Urothelium cell line (cell line): ENCODE results near the gene SDR9C7.
A peak's percentile ranks its signal among the peaks of the same experiment; 100 is the strongest.
"Not testable (repeated sequence)": the region's sequence is repeated elsewhere in the genome, so short reads cannot be mapped to it uniquely, and the experiment has no call there.

Source experiments
- DNase-seq: peaks from one replicate; pipeline ENCODE4 v3.0.0; 2011; ENCODE audit warnings: low spot score, mixed read lengths
- FAIRE-seq: peaks from 2 replicates; lab custom pipeline; 2011; peaks lifted over from hg19 to GRCh38; lab: Jason Lieb, UNC

The SDR9C7 gene

DNA sequence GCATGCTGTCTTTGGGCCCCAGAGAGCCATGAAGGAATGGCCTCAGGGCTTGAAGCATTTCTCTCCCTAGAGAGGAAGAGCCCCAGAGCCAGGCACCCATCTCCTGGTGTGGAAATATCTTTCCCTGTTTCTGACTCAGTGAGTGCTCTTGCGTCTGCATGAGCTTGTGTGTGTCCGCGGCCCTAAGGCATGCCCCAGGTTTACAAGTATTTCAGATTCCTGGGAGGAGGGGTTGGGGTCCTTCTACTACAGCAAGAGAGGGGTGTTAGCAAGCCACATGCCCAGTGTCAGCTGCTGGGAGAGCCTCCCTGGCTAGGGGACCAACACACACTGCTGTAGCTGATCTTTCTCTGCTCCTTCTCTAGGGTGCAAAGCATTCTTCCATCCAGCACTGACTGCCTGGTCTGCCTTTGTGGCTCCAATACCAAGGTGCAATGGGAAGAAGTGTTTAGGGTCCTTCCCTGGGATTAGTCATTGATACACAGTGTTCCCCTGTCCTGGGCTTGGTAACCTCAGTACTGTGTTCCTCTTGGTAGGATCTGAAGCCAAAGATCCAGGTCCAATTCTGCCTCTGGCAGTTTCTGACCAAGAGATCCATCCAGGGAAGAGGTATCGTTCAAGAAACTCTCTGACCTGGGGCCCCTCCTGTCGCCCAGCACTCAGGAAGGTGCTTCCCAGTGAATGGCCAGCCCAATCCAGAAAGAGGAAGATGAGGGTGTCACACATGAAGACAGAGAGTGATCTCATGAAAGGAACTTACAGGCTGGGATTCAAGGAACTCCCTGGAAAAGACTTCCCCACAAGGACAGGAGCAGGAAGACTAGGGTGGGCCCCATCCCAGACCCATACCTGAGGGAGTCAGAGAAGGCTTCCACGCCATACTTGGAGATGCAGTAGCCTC, 20.1 kb upstream of the SDR9C7 start:
- no peak for FAIRE-seq
- peak; percentile 1 for DNase-seq

DNA sequence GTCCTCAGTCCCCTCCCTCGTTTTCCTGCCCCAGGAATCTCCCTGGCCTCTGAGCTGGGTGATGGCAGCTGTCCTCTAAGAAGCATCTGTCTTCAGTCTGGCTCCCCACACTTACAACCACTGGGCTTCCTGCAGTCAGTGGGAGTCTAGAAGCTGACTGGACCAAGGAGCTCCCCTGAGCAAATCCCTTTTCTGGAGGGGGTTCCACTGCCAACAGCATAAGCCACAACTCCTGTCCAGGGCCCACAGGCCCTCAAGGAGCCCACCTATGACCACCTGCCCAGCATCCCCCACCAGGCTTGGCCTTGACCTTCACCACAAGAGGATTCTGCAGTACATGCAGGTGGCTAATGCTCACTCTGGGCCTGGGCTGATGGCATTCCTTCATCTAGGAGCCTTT, 19.1 kb upstream of the SDR9C7 start:
- FAIRE-seq (no peak), DNase-seq (no peak)

DNA sequence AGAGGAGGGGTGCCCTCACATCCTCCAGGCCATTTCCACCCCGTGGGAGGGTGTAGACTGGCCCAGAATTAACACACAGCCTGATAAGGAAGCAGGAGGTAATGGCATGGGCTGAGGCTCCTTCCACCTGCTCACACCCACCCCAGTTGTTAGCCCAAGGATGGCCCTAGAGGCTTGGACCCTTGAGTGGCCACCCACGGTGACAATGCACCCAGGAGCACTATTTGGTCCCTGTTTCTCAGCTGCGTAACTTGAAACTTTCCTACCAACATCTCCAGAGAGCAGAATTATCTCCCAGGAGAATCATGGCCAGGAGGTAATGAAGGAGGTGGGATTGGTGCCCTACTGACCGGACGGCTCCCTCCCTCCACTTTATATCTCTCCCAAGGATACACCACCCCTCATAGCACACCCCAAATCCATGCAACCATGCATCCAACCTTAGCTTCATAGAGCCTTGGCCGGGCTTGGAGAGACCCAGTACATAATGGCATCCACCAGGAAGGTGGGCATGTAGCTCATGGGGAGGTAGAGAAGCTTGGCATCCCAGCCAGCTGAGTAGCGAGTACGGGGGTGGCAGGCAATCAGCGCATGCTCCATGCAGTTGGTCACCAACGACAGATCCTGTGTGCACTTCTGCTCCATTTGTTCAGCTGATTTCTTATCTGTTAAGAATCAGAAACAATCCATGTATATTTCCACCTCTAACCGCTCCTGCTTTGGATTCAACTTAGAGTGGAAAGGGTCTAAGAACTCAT, 17.6 kb upstream of the SDR9C7 start:
- no peak for DNase-seq
- FAIRE-seq, result no peak

DNA sequence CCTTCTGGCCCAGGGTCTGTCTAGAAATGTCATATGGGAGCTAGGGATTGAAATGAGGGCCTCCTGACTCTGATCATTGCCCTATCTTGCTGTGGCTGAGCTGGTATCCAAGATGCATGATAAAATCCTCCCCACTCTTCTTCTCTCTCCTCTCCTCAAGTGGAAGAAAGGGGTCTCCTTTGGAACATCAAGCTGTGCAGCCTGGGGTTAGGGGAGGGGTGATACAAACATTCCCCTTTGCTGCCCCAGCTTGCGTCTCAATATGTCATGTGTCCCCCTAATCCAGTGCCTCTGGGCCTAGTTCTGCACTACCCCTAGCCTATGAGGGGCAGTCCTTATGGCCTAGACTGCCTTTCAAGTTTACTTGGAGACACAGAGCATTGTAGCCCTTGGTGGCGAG, 14.7 kb upstream of the SDR9C7 start:
- no peak for DNase-seq
- FAIRE-seq, result no peak

DNA sequence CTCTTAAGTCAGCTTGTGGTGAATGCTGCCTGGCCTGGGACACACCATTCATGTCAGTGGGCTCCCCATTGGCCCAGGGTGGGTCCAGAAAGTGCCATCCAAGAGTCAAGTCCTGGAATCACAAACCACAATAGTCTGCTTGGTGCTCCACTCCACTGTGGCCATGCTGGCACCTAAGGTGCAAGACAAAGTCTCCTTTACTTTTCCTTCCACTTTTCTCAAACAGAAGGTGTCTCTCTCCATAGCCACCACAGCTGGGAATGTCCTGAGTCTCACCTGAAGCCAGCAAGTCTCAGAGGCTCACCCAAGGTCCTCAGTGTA, 14.2 kb upstream of the SDR9C7 start:
- FAIRE-seq (no peak), DNase-seq (no peak)

DNA sequence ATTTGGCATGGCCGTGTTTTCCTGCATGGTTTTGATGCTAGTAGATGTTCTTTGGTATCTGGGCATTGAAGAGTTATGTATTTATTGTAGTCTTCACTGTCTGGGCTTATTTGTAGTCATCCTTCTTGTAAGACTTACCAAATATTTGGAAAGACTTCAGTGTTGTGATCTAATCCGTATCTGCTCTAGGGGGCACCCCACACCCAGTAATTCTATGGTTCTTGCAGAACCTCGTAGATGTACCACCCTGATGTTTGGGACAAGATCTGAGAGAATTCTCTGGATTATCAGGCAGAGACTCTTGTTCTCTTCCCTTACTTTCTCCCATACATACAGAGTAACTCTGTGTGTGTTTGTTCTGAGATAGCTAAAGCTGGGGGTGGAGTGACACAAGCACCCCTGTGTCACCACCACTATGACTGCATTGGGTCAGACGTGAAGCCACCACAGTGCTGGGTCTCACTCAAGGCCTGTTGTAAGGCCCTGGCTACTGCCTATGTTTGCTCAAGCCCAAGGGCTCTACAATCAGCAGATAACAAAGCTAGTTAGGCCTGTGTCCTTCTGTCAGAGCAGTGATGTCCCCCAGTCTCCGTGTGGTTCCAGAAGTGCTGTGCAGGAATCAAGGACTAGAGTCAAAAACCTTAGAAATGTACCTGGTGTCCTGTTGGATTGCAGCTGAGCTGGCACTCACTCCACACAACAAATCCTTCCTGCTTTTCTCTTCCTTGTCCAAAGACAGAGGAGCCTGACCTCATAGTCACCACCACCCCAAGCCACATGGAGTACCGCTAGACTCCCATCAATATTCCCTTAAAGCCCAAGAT, 13.6 kb upstream of the SDR9C7 start:
- FAIRE-seq (no peak), DNase-seq (no peak)

DNA sequence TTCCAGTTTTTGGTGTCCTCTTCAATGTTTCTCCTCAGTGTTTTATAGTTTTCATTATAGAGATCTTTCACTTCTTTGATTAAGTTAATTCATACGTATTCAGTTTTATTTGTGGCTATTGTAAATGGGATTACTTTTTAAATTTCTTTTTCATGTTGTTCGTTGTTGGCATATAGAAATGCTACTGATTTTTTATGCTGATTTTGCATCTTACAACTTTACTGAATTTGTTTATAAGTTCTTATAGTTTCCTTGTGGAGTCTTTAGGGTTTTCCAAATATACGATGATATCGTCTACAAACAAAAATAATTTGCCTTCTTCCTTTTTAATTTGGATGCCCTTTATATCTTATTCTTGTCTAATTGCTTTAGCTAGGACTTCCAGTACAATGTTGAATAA, 9.7 kb upstream of the SDR9C7 start:
- FAIRE-seq, result no peak
- DNase-seq, result no peak

DNA sequence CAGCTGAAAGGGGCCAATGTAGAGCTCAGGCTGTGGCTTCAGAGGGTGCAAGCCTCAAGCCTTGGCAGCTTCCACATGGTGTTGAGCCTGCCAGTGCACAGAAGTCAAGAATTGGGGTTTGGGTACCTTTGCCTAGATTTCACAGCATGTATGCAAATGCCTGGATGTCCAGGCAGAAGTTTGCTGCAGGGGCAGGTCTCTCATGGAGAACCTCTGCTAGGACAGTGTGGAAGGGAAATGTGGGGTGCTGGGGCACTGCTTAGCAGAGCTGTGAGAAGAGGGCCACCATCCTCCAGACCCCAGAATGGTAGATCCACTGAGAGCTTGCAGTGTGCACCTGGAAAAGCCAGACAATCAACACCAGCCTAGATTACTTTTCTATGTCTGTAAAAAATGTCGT, 9.2 kb upstream of the SDR9C7 start:
- FAIRE-seq, DNase-seq: not testable (repeated sequence)

DNA sequence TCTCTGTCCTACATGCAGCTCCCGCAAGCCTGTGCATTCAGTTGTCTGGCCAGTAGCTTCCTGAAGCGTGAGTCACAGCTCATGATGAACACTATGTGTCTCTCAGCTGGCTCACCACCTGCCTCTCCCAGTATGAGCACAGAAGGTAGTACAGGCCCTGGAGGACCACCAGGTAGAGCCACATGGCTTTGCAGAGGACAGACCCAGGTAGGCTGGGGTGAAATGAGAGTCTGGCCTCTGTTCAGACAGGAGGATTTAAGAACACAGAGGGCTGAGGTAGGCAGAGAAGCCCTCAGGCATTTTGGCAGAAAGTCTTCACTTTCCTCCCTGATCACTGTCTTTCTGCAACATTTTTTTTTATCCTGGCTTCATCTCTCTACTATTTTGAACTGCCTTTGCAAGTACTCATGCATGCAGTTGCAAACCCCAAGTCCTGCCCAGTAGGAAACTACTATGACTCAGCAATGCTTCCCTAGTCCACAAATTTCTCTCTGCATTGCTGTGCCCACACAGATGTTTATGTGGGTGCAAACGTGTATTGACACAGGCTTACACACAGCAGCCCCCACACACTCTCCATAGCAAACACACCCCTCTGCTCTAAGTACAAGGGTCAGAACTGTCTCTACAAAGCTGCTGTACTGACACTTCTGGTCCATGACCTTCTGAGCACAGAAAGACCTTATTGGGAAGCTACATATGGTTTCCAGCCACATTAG, 7.2 kb upstream of the SDR9C7 start:
- no peak for DNase-seq
- no peak for FAIRE-seq

DNA sequence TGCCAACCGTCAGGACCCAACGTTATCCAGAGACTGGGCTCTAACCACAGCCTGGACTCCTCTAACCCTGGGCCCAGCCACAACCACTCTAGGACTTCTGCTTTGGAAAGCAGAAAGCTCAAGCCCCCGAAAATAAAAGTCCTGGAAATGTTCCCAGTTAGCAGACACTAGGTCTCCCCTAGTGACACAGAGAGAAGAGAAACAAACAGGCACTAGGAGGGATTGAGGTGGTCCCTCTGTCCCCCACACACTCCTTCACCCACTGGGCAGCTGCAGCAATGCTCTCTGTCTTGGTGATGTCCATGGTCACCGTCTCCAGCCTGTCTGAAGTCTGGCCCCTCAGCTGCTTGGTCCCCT, 6.7 kb upstream of the SDR9C7 start:
- FAIRE-seq, DNase-seq: not testable (repeated sequence)

DNA sequence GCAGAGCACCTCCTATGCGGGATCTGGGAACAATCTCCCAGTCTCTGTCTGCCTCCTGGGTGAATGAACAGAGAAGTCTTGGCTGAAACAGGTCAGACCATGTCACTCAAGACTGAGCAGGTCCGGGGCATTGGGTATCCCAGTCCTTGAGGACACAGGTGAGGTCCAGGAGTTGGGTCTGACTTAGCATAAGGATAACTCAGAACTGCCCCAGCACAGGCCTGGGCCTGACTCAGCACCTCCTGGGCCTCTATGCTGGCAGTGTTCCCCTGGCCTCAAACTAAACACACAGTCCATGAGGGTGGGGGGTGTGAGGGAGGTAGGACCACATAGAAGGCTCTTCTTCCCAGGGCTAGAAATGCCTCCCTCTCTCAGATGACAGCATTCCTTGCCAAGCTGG, 1.5 kb upstream of the SDR9C7 start:
- DNase-seq, result no peak
- no peak for FAIRE-seq

DNA sequence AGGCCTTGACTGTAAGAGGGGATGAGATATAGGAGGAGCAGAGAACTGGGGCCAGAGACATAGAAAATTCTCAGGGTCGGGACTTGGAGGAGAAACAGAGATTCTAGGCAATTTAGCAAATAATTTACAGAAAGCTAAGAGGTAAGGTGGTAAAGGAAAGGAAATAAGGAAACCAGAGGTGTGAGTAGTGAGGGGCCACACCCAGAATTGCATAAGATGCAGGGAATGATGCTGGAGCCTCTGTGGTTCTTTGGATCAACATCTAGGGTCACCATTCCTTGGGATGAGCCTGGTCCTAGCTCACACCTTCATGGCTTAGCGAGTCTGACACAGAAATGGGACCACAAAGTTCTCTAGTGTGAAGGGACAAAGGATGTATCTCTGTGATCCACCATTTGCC, 949 bp upstream of the SDR9C7 start:
- no peak for FAIRE-seq
- DNase-seq, result no peak

DNA sequence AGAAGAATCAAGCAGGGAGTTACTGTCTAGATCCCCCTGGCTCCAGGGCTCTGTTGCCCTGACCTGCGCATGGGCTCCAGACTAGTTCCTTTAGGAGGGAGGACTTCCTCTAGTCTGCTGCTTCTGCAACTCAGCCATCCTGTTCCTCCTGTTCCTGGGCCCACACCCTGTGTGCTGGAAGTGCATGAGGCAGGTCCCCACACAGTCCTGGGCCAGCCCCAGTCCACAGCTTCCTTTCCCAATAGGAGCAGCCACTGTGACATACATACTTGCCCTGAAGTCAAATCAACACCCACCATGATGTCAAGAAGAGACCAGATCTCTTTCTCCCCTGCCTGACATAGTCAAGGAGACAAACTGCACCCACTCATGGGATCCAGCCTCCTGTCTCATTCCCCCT, 1.3 kb downstream of the SDR9C7 start:
- FAIRE-seq (no peak), DNase-seq (no peak)

DNA sequence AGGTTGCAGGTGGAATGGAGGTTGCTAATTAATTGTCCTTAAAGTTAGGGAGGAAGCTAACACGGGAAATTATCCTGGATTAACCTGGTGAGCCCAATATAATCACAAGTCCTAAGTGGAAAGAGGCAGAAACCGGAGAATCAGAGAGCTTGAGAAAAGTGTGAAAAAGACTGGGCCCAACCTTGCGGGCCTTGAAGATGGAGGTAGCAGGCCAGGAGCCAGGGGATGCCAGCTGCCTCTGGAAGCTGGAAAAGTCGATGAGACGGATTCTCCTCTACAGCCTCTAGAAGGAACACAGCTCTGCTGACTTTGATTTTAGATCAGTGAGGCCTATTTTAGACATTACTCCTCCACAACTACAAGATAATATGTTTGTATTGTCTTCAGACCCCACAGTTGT, 2.1 kb downstream of the SDR9C7 start:
- DNase-seq, result no peak
- no peak for FAIRE-seq

DNA sequence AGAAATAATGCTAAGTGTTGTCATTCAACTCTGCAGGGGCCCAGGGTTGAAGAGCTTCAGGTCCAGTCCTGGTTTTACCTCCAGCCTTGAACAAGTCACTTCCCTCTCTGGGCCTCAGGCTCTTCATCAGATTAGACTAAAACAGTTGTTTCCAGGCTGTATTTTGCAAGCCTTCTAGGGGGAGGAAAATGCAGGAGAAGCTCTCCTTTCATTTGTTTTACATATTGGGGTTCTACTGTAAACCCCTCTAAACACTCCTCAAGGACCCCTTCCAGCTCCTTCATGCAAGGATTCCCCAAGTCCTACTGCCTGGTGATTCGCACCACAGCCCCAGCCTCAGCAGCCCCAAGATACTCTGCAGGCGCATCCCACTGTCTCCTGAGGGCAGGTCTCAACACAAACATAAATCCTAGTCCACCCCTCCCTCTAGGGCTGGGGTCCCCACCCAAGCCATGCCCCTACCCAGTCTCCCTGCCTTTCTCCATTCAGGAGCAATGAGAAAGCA, 2.7 kb downstream of the SDR9C7 start:
- no peak for DNase-seq
- FAIRE-seq, result no peak

DNA sequence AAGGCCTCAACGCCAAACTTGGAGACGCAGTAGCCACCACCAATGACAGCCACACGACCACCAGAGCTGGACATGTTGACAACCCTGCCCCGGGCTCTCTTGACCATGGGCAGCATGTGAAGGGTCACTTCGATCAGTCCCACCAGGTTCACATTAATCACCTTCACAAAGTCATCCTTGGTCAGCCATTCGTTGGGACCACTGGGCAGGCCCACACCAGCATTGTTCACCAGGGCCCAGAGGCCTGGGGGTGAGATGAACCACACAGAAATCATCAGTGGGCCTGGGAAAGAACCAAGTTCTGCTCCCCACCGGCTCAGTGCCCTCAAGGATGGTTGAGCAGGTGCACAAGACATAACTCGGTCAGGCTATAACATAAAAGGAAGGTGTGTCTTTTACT, 4.0 kb downstream of the SDR9C7 start:
- FAIRE-seq (no peak), DNase-seq (no peak)

DNA sequence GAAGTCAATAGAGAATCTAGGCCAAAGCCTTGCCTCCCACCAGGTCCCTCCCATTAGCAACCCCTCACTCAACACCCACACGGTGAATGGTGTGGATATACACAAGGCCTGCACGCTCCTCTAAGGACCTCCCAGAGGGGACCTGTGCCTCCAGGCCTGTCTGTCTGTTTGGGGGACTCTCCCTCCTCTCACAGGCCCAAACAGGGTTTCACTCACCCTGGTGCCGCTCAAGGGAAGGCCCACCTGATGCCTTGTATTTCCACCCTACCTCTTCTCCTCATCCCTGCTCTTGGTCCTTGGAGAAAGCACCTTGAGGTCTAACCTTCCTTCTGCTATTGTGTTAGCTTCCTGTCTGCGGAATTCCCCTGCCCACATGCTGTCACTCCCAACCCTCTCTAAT, 4.4 kb downstream of the SDR9C7 start:
- FAIRE-seq, result no peak
- DNase-seq, result no peak

DNA sequence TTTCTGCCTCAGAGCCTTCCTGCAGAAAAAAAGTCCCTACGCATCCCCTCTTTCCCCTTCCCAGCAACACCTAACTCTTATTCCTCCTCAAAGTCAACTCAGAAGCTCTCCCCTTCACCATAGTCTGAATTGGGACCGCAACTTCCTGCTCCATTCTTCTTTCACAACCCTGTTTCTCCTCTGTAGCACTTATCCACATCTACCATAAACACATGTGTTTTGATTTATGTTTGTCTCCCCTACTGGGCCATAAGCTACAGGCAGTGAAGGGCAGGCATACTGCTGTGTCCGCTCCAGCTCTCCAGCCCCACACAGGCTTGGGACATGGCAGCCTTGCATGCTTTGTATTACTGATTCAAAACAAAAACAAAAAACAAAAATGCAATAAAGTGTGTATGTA, 5.9 kb downstream of the SDR9C7 start:
- DNase-seq, result no peak
- FAIRE-seq, result no peak

DNA sequence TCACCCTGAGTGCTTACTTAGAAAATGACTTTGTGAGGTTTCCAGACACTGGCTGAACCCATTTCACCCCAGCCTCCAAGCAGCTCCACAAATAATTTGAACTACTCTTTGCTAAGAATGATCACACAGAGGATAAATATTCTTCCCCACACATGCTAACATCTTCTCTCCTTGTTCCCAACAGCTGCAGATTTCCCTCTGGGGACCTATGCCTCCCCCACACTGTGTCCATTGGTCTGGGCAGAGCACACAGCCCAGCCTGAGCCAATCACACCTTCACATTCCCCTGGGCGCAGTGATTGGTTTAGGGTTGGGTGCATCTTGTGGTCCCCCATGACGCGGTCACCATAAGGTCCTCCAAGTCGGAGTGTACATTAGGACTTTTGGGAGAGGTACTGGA, 6.9 kb downstream of the SDR9C7 start:
- no peak for DNase-seq
- no peak for FAIRE-seq

DNA sequence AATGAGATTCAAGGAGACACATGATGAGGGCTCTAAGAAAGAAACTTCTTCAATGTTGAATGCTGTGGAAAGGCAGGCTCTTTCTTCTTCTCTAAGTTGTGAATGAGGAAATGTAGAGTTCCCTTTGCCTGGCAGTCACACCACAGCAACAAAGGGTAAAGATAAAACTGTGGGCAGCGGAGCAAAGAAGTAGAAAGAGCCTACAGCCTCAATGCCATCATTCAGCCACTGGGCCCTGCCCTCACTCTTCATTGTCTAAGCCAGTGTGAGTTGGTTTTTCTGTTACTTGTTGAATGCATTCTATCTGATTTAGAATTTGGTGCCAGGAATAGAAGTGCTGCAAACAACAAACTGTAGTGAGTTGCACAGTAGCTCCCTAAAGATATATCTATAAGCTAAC, 12.2 kb downstream of the SDR9C7 start:
- FAIRE-seq, result no peak
- DNase-seq, result no peak

DNA sequence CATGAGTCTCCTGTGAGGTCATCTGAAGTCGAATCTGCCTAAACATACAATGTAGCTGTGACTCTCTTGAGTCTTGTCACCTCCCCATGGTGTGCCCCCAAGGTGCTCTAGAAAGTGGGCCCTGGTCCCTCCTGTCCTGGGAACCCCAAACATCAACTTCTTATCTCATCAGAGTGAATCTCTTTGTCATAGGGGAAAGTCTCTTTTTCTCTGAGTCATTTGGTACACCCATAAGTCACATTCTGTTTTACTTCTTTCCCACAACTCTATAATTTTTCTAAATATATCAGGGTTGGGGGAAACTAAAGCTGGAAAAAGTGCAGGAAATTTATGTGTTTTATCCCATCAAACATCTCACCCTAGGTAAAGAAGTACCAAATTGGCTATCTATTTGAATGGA, 12.9 kb downstream of the SDR9C7 start:
- no peak for FAIRE-seq

More for the DNA sequence above, 12.9 kb downstream of the SDR9C7 start:
- DNase-seq, result no peak
